Measurements from ENCODE around the gene HM13.

HM13 gene

DNA sequence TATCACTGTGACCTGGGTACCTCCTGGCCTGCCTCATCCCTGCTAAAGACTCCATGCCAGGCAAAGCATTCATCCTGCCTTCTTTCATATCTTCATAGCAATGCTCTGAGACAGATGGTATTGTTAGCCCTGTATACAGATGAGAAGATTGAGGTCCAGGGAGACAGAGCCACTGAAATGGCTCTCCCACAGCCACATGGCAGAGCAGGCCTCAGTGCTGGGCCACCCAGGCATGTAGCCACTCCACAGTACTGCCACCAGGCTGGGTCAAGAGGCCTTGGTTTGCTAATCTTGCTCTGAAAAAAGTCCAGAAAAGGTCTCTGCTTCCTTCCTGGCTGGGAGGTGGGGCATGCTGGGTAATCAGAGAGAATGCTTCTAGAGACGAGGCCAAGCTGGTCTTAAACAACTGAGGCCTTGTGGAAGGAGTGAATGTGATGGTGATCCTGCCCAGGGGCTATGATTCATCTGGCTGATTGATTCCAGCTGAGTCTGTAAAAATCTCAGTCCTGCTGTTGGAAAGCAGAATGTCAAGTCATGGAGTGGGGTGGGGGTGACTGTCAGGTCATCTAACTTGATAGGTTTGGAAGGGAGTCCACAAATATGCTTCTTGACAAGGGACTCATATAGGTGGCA lies 29.8 kb downstream of the HM13 start:
- DNase-seq, result no peak

- DNase-seq, result no peak
These were observed 30.4 kb downstream of the HM13 start for GRCh38 chr20:31544600-31544999.

- DNase-seq, result peak; percentile 59
These were observed 31.4 kb downstream of the HM13 start for GRCh38 chr20:31545621-31546040.

GRCh38 chr20:31547017-31547675 lies 32.9 kb downstream of the HM13 start:
- peak; percentile 94 for DNase-seq

DNA sequence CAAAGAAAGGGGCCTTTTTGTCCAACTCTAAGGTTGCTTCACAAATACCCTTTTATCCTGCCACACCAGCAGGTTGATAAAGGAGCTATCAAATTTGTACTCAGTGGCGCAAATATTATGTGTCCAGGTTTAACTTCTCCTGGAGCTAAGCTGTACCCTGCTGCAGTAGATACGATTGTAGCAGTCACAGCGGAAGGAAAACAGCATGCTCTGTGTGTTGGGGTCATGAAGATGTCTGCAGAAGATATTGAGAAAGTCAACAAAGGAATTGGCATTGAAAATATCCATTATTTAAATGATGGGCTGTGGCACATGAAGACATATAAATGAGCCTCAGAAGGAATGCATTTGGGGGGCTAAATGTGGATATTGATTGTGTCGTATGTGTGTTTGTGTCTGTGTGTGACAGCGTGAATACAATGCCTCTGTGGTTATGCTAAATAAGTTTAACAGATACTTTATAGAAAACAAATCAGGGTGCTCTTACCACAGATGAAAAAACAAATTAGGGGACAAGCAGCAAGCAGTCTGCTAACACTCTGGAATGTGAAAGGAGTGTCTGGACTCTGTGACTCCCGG lies 33.6 kb downstream of the HM13 start:
- no peak for DNase-seq

GRCh38 chr20:31548820-31549512 lies 34.7 kb downstream of the HM13 start:
- no peak for DNase-seq

DNA sequence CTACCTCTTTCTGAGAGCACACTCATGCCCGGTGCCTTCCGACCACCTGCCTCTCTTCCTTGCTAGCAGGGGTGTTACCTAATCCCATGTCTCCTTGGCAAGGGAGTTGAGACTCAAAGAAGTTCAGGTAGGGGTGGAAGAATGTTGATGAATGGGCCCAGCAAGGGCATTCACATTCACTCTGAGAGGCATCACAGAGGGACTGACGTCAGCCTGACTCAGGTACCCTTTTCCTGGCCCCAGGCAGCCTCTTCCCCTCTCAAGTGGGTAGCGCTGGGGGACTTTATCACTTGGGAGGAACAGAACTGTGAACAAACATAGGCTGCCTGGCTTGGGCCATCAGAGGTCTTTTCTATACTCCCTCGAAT lies 35.3 kb downstream of the HM13 start:
- no peak for DNase-seq

- no peak for DNase-seq
These were observed 35.9 kb downstream of the HM13 start for GRCh38 chr20:31550099-31550498.

- DNase-seq, result no peak
These were observed 37.2 kb downstream of the HM13 start for GRCh38 chr20:31551163-31552081.

DNA sequence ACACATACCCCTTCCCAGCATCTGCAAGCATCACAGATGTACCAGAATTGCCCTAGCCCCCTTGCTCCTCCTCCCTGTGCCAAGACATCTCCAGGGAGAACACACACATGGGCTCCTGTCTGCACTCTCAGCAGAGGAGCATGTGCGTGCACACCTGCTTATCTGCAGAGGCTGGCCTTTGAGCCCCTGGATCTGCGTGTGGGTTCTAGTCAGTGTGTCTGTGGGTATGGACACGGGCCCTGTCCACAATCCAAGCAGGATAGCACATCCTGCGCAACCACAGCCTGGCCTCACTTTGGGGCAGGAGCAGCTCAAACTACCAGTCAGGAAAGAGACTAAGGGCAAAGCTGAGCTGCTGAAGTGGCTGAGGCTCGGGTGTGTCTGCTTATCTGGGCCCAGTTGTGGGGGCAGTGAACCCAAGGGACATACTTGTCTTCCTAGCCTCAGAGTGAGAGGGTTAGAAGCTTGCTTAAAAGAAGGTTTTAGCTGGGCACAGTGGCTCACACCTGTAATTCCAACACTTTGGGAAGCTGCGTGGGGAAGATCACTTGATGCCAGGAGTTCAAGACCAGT lies 41.0 kb downstream of the HM13 start:
- peak; percentile 75 for DNase-seq

GRCh38 chr20:31559704-31560093 lies 45.5 kb downstream of the HM13 start:
- peak; percentile 61 for DNase-seq

GRCh38 chr20:31560094-31560745 lies 46.0 kb downstream of the HM13 start:
- DNase-seq, result peak; percentile 93

DNA sequence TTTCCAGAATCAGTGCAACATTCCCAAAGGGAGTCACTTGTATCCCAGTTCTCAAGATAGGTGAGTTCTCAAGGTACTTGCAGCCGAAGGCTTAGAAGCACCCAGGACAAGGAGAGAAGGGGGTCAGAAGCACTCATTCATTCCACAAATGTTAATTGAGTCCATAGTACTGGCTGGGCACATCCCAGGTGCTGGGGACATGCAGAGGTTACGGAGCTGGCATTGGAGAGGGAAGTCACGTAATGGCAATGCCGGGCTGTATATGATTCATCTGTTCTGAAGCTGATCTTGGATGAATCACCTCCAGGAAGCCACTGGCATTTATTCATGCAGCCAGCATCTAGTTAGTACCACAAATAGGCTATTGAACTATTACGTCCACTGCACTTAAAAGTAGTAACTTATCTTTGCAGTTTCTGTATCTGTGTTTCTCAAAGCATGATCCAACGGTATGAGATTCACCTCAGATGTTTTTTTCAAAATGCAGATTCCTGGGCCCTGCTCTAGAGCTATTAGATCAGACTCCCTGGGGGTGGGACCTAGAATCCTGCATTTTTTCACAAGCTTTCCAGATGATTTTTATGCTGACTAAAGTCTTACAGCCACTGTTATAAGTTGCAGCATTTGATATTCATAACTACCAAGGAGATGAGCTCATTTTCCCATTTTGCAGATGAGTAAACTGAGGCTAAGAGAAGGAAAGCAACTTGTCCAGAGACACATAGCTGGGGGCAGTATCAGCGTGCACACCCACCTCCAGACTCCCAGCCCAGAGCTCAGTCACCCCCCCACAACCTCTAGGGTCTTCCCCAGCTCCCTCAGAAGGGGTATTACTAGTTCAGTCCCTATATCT lies 46.7 kb downstream of the HM13 start:
- no peak for DNase-seq

GRCh38 chr20:31562241-31562640 lies 48.0 kb downstream of the HM13 start:
- no peak for DNase-seq

GRCh38 chr20:31564284-31564683 lies 50.0 kb downstream of the HM13 start:
- no peak for DNase-seq

- no peak for DNase-seq
These were observed 51.6 kb downstream of the HM13 start for GRCh38 chr20:31565699-31566318.

DNA sequence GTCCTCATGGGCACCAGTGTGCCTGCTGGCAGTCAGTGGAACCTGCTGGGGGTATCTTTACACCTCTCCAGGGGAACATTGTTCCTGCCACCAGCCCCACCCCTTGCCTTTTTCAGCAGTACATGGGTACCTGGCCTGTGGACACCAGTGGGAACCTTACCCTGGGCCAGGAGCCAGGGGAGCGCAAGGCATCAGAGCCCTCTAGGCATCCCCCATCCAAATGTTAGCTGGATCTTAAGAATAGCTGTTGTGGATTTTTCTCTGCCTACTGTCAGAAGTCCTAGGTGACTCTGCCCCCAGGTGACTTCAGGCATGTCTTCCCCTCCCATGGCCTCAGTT lies 52.0 kb downstream of the HM13 start:
- DNase-seq, result no peak

- DNase-seq, result no peak
These were observed 52.6 kb downstream of the HM13 start for GRCh38 chr20:31566658-31567379.

DNA sequence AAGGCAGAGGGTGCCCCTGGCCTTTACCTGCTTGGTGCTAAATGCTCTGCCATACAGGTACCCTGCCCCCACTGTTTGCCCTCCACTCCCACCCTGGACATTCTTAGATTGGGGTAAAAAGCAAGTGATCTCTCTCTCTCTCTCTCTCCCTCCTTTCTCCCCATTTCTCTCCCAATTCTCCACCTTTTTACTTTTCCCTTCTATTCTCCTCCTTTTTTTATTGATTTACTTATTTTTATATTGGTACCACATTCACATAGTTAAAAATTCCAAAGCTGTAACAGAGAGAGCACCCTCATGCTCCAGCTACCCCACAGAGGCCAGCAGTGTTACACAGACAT lies 53.1 kb downstream of the HM13 start:
- no peak for DNase-seq

Measured in hematopoietic multipotent progenitor cell treated with erythropoietin and hydrocortisone succinate and interleukin-3 and kit ligand, for 4 days (in vitro differentiated cells).